GM21423 (cell line): ENCODE measurements around the gene COMMD3.

Experiments used
- ATAC-seq: cut with Tn5 transposase; IDR thresholded peaks from one replicate; pipeline ENCODE4 v1.9.1; 2021; ENCODE audit warnings: mild to moderate bottlenecking, moderate library complexity; ENCODE audit not compliant: unreplicated experiment

COMMD3 gene

DNA sequence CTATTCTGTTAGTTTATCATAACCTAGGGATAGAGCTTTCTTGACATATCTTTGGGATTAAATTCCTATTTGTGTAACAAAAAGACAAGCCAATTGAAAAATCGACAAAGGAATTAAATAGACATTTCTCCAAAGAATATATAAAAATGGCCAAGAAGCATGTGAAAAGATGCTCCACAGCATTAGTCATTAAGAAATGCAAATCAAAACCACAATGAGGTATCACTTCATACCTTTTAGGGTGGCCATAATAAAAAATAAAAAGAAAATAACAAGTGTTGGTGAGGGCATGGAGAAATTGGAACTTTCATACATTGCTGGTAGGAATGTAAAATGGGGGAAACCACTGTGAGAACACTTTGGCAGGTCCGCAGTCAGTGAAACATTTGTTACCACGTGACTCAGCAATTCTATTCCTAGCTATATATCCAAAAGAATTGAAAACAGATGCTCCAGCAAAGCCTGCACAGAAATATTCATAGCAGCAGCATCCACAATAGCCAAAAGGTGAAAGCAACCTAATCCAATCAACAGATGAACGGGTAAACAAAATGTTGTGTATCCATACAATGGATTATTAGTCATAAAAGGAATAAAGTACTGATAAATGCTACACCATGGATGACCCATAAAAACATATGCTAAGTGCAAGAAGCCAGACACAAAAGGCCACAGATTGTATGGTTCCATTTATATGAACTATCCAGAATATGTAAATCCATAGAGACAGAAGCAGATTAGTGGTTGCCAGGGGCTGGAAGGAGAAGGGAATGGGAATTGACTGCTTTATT is 49.7 kb downstream of the COMMD3 start:
- ATAC-seq, result no peak

- ATAC-seq, result no peak
These were observed 50.2 kb downstream of the COMMD3 start for GRCh38 chr10:22366435-22366703.

DNA sequence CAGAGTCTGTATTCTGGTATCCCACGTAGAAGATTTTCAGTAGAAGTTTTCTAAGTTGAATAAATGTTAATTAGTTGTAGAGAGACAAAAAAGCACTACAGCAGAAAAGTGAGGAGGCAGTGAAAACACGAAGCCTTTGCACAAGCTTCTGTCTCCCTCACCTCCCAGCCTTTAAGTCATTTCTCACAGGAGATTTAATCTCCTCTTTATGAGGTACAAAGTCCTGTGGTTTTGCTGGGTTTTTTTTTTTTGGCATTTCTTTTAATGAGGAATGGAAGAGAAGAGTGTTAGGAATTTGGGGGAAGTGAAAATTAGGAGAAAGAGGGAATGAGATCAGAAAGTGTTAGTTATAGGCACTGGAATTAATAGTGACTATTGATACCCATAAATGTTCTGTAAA is 50.6 kb downstream of the COMMD3 start:
- ATAC-seq, result no peak

- ATAC-seq, result peak; percentile 38
These were observed 51.3 kb downstream of the COMMD3 start for GRCh38 chr10:22367471-22367870.

DNA sequence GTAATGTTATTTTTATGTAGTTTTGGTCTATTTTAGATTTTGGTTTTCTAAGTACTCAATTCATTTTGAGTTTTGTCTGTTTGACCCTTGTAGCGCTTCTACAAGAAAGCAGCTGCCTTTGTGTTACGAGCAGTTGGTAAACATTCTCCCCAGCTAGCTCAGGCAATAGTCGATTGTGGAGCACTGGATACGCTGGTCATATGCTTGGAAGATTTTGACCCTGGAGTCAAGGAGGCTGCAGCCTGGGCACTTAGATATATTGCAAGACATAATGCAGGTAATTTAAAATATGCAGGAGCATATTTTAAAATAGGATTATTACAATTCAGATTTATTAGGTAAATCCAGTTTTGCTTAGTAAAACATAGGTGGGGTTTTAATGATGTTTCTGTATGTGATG is 52.2 kb downstream of the COMMD3 start:
- no peak for ATAC-seq

DNA sequence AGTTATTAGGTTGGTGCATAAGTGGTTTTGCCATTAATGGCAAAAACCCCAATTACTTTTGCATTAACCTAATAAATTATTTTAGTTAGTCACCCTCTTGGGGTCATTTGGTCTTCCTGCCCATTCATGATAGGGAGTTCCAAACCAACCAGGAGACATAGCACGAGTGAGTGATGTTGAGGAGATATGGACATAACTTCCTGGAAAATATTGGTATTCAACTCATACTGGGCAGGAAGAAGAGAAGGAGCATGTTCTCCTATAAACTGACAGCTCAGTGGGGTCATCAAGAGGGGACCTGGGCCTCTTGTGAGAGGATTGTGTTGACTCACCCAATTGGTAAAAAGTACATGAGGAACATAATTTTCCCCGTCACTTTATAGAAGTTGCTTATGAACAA is 52.8 kb downstream of the COMMD3 start:
- ATAC-seq, result no peak

DNA sequence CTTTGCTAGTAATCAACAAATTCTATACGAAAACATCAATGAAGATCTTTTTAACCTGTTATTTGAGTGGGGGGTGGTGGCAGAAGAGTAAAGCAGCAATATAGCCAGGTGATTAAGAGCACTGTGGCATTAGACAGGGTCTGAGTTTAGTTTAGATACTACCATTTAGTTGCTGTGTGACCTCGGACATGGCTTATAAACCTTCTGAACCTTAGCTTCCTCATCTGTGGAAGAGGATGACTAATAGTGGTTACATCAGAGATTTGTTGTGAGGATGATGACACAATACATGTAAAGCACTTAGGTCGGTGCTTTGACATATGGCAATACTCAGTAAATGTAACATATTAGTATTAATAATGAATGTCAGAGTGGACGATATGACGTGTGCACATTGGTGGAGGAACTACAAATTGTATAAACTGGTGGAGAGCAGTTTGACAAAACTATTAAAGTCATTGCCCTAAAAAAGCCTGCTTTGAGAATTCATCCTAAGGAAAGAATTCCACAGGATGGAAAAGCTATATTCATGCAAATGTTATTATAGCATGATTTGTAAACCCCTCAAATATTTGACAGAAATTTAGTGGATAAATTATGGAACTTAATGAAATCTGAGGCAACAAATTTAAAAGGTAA is 53.4 kb downstream of the COMMD3 start:
- peak; percentile 36 for ATAC-seq
